GM10266 (cell line): ENCODE measurements around the gene COL6A3.

ENCODE experiments used
- DNase-seq: peaks from one replicate; pipeline ENCODE4 v3.0.0; 2012; ENCODE audit errors: extremely low spot score
- CTCF ChIP-seq: IDR thresholded peaks from 2 replicates; pipeline ENCODE4 v1.5.1; 2012; ENCODE audit warnings: mild to moderate bottlenecking, low read depth; ENCODE audit not compliant: control insufficient read depth, insufficient read depth; ENCODE audit errors: missing control alignments

Gene COL6A3

GRCh38 chr2:237393523-237393922, 20.4 kb downstream of the COL6A3 start:
- TF ChIP-seq CTCF = no peak
- no peak for DNase-seq

GRCh38 chr2:237392186-237392585, 21.8 kb downstream of the COL6A3 start:
- TF ChIP-seq CTCF = no peak
- DNase-seq = no peak

GRCh38 chr2:237391140-237391539, 22.8 kb downstream of the COL6A3 start:
- no peak for TF ChIP-seq CTCF
- DNase-seq = no peak

- no peak for DNase-seq
Observed at GRCh38 chr2:237390235-237390634, 23.7 kb downstream of the COL6A3 start.

GRCh38 chr2:237389831-237390230, 24.1 kb downstream of the COL6A3 start:
- no peak for TF ChIP-seq CTCF
- DNase-seq = no peak

More at GRCh38 chr2:237390235-237390634, 23.7 kb downstream of the COL6A3 start:
- no peak for TF ChIP-seq CTCF

- no peak for TF ChIP-seq CTCF
- DNase-seq = no peak
Observed at GRCh38 chr2:237388036-237388435, 25.9 kb downstream of the COL6A3 start.

- no peak for TF ChIP-seq CTCF
- no peak for DNase-seq
Observed at GRCh38 chr2:237384672-237385020, 29.3 kb downstream of the COL6A3 start.
